GM19463 (cell line): ENCODE data around the gene CRTC3.
"Not testable (repeated sequence)": the region's sequence is repeated elsewhere in the genome, so short reads cannot be mapped to it uniquely, and the experiment has no call there.

ENCODE experiments used
- ATAC-seq: cut with Tn5 transposase; IDR thresholded peaks from one replicate; pipeline ENCODE4 v1.9.1; 2021; ENCODE audit warnings: mild to moderate bottlenecking, moderate library complexity; ENCODE audit not compliant: unreplicated experiment

The CRTC3 gene

DNA sequence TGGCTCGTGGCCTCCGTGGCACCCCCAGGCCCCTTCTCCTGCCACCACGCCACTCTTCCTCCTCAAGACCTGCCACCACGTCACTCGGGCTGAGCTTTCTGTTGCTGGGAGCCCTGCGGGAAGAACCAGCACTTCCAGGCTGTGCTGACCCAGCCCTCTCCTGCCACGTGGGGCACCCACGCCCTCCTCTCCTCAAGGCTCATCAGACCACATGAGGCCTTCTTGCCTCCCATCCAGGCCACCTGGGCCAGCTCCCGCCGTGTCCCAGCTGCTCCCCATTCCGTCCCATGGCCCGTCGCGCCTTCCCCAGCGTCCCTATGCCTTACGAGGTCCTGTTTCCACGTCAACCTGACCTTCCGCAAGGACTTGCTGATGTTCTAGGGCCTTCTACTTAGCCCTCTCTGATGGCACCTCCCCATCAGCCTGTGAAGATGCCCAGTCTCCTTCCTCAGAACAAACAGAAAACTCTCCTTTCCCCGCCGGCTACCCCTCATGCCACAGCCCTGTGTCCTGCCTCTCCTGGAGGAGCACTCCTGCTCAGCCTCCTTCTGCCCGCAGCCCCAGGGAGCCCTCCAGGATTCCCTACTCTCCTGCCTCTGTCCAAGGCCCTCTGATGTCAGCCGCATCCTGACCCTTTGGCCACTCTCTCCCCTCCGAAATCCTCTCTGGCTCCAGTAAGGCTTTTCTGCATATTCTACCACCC, 116.3 kb downstream of the CRTC3 start:
- ATAC-seq = no peak

- ATAC-seq = no peak
Observed at GRCh38 chr15:90646662-90647305, 117.1 kb downstream of the CRTC3 start.

DNA sequence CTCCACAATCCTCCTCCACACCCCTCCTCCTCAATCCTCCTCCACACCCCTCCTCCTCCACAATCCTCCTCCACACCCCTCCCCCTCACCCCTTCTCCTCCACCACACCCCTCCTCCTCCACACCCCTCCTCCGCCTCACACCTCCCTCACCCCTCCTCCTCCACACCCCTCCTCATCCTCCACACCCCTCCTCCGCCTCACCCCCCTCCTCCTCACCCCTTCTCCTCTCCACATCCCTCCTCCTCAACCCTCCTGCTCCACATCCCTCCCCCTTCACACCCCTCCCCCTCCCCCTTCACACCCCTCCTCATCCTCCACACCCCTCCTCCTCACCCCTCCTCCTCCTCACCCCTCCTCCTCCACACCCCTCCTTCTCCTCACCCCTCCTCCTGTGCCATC, 117.6 kb downstream of the CRTC3 start:
- no peak for ATAC-seq

- ATAC-seq = peak; percentile 54
Observed at GRCh38 chr15:90648137-90649070, 118.7 kb downstream of the CRTC3 start.

GRCh38 chr15:90650117-90650955, 120.6 kb downstream of the CRTC3 start:
- no peak for ATAC-seq

DNA sequence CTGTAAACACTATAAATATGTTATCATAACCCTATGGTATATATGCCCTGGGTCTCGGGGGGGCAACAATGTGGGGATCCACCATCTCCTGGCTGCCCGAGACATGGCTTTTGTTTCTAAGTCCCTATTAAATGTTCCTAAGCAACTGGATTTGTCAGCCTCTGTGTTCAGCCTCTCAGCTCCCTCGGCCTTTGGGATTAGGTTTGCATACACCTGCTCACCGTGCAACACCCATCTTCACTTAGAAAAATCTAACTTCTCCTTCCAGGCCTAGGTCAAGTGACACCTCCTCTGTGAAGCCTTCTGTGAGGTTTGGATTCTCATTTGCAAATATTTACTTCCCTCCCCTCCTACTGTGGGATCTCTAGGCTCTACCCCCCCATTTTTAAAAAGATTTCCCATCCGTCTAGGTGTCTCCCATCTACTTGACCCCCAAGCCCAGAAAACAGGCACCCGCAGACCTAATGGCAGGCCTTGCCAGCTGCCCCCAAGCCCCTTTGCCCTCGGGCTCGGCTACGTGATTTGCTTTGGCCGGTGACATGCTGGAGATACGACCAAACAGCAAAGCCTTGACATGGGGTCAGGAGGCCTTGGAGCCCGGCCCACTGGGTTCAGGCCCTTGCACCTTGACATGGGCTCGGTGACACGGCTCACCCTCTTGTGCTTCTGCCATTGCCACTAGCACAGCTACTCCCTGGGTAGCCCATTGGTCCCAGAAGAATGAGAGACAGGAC, 121.4 kb downstream of the CRTC3 start:
- ATAC-seq = no peak

- peak; percentile 54 for ATAC-seq
Observed at GRCh38 chr15:90654233-90655136, 124.8 kb downstream of the CRTC3 start.

DNA sequence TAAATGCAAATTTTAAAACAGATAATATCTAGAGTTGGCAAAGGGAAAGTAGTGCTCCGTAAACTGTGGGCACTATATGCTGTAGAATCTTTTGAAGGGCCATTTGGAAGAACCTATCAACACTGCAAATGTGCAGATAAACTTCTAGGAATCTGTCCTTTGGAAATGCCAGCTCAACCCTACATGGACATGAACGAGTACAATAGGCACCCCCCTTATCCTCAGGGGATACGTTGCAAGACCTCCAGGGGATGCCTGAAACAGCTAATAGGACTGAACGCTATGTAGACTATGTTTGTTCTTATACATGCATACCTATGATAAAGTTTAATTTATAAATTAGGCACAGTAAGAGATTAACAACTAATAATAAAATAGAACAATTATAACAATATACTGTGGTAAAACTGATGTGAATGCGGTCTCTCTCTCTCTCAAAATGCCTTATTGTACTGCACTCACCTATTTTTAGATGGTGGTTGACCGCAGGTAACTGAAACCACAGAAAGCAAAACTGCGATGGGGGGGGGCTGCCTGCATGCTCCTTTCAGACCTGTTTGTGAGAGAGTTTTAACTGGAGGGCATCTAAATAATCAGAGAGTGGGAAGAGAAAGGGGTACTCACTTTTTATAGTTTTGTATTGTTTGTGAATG, 127.9 kb downstream of the CRTC3 start:
- ATAC-seq = peak; percentile 24

- no peak for ATAC-seq
Observed at GRCh38 chr15:90659481-90659880, 129.8 kb downstream of the CRTC3 start.

GRCh38 chr15:90660195-90660998, 130.7 kb downstream of the CRTC3 start:
- ATAC-seq = peak; percentile 76

- not testable (repeated sequence) for ATAC-seq
Observed at GRCh38 chr15:90660999-90661330, 131.2 kb downstream of the CRTC3 start.

- not testable (repeated sequence) for ATAC-seq
Observed at GRCh38 chr15:90664081-90664461, 134.3 kb downstream of the CRTC3 start.

DNA sequence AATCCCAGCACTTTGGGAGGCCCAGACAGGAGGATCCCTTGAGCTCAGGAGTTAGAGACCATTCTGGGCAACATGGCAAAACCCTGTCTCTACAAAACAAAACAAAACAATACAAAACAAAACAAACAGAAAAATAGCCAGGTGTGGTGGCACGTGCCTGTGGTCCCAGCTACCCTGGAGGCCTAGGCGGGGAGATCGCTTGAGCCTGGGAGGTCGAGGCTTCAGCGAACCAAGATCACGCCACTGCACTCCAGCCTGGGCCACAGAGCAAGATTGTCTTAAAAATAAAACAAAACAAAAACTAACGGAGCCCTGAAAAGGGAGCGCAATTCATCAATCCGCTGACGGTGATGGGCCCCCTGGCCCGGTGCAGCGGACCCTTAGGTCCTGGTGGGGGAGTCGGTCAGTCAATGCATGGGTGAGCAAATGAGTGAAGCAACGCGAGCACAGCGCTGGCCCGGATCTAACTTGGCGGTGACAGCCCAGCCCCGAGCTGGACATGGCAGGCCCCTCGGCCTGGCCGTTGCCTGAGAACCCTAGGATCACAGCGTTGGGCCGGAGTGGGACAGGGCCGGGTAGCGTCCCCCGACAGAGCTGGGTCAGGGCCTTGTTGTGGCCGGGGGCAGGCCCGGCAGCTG, 135.0 kb downstream of the CRTC3 start:
- no peak for ATAC-seq

- peak; percentile 69 for ATAC-seq
Observed at GRCh38 chr15:90665288-90666134, 135.8 kb downstream of the CRTC3 start.

DNA sequence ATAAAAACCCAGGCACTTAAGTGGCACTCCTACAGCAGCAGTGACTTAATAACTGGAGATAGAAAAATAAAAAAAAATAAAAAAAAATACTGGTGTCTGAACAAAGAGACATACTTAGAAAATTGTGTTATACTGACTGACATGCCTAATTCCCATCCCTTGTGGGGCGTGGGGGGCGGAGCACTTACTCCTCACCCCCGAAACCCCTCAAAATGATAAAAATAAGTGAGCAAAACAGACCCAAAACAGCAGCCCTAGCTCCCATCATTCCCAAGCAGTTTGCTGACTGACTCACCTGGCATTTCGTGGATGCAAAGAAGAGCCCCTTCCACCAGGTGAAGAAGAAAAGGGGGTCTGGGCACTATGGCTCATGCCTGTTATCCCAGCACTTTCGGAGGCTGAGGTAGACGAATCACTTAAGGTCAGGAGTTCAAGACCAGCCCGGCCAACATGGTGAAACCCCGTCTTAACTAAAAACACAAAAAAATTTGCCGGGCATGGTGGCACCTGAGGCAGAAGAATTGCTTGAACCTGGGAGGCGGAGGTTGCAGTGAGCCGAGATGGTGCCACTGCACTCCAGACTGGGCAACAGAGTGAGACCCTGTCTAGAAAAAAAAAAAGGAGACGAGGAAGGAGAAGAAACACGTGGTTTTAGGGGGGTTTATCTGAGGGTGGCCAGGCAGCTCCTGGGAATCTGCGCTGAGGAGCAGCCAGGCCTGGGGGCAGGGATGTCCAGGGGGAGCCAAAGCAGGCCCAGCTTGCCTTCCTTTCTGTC, 136.6 kb downstream of the CRTC3 start:
- ATAC-seq = no peak
